Mammary epithelial cell (primary cell): ENCODE data around the gene B4GALT2.

ENCODE experiments used
- CTCF ChIP-seq, 2 donors: IDR thresholded peaks in 1 of 2; conservative IDR thresholded peaks in 1 of 2; 2 replicates each; pipeline ENCODE4 v1.5.1; 2011 to 2012; ENCODE audit warnings: inconsistent platforms in 2 of 2, low read length in 2 of 2, mild to moderate bottlenecking in 2 of 2, control low read depth in 1 of 2, low read depth in 1 of 2; ENCODE audit not compliant: insufficient read depth in 1 of 2; ENCODE audit errors: extremely low read depth in 1 of 2
- EZH2 ChIP-seq: IDR thresholded peaks from 2 replicates; pipeline ENCODE4 v1.6.1; 2012; ENCODE audit warnings: low read length, inconsistent platforms, borderline replicate concordance

GRCh38 chr1:44016890-44017400 is 37.9 kb downstream of the B4GALT2 start:
- TF ChIP-seq CTCF (conservative IDR thresholded peaks at IDR 0.05 in 1 of 2, IDR thresholded peaks at IDR 0.05 in 1 of 2; ENCODE audit: extremely low read depth in 1 of 2, insufficient read depth in 1 of 2, low read depth in 1 of 2, low read length in 2 of 2) (no peak), EZH2 (no peak)
